GM23338 (cell line): ENCODE data around the gene CDC14A. TPM values are rescaled to one million over a fixed set of nuclear protein-coding genes. Genes with fewer than 3 reads are reported as not detected.

Experiments
- ATAC-seq: fragments of 200-7000 bp; cut with Tn5 transposase; 3 replicates; pipeline ENCODE4 v1.9.1; 2020
- DNase-seq: peaks from one replicate; pipeline ENCODE4 v3.0.0-alpha.2; 2015; ENCODE audit warnings: low spot score
- H2AFZ ChIP-seq: fragments of 200-600 bp; sonication (generic); 2 replicates; pipeline ENCODE4 v1.8.0; 2016; ENCODE audit warnings: antibody characterized with exemption, mild to moderate bottlenecking, moderate library complexity
- H3F3A ChIP-seq: fragments of 200-600 bp; sonication (generic); replicated peaks from 2 replicates; pipeline ENCODE4 v1.8.0; 2017; ENCODE audit warnings: antibody characterized with exemption, mixed run types, low read depth
- H3K27ac ChIP-seq: fragments of 200-600 bp; sonication (generic); 2 replicates; pipeline ENCODE4 v1.6.1; 2016; ENCODE audit warnings: low read depth
- H3K27me3 ChIP-seq: fragments of 200-600 bp; sonication (generic); 2 replicates; pipeline ENCODE4 v1.8.0; 2016; ENCODE audit warnings: mild to moderate bottlenecking, mixed run types, moderate library complexity; ENCODE audit not compliant: insufficient read depth
- H3K36me3 ChIP-seq: fragments of 200-600 bp; sonication (generic); 2 replicates; pipeline ENCODE4 v1.8.0; 2016; ENCODE audit warnings: mild to moderate bottlenecking; ENCODE audit not compliant: insufficient read depth
- H3K4me1 ChIP-seq: fragments of 200-600 bp; sonication (generic); 2 replicates; pipeline ENCODE4 v1.8.0; 2016; ENCODE audit warnings: mild to moderate bottlenecking, moderate library complexity; ENCODE audit not compliant: insufficient read depth
- H3K4me2 ChIP-seq: fragments of 200-600 bp; sonication (generic); 2 replicates; pipeline ENCODE4 v1.7.1; 2017; ENCODE audit warnings: mixed run types
- H3K4me3 ChIP-seq: fragments of 200-600 bp; sonication (generic); 2 replicates; pipeline ENCODE4 v1.6.1; 2016; ENCODE audit warnings: mixed run types
- H3K79me2 ChIP-seq: fragments of 200-600 bp; sonication (generic); replicated peaks from 2 replicates; pipeline ENCODE4 v1.8.0; 2017; ENCODE audit warnings: mild to moderate bottlenecking; ENCODE audit not compliant: insufficient read depth
- H3K9me2 ChIP-seq: fragments of 200-600 bp; sonication (generic); 2 replicates; pipeline ENCODE4 v1.8.0; 2017; ENCODE audit not compliant: insufficient read depth
- H4K20me1 ChIP-seq: fragments of 200-600 bp; sonication (generic); replicated peaks from 2 replicates; pipeline ENCODE4 v1.8.0; 2017; ENCODE audit warnings: mild to moderate bottlenecking; ENCODE audit not compliant: insufficient read depth
- H3K27ac Mint-ChIP-seq: 2 replicates; pipeline ENCODE4 v1.8.0; 2020; ENCODE audit warnings: inconsistent platforms, mild to moderate bottlenecking, moderate library complexity, mixed read lengths
- H3K27me3 Mint-ChIP-seq: 3 replicates; pipeline ENCODE4 v1.8.0; 2022; ENCODE audit warnings: low read depth, mild to moderate bottlenecking, moderate library complexity, mixed read lengths, inconsistent platforms; ENCODE audit not compliant: insufficient read depth, poor library complexity
- H3K36me3 Mint-ChIP-seq: 3 replicates; pipeline ENCODE4 v1.8.0; 2021; ENCODE audit warnings: low read depth, mild to moderate bottlenecking, inconsistent platforms, moderate library complexity, mixed read lengths
- H3K4me1 Mint-ChIP-seq: 3 replicates; pipeline ENCODE4 v1.8.0; 2020; ENCODE audit warnings: mild to moderate bottlenecking, inconsistent platforms, mixed read lengths
- H3K4me3 Mint-ChIP-seq: 3 replicates; pipeline ENCODE4 v1.8.0; 2021; ENCODE audit warnings: moderate library complexity, mild to moderate bottlenecking, inconsistent platforms, mixed read lengths
- H3K9me3 Mint-ChIP-seq: 3 replicates; pipeline ENCODE4 v1.8.0; 2020; ENCODE audit warnings: moderate library complexity, mild to moderate bottlenecking, inconsistent platforms, mixed read lengths
- EZH2 ChIP-seq: fragments of 200-600 bp; sonication (generic); IDR thresholded peaks from one replicate; pipeline ENCODE4 v1.8.0; 2017; ENCODE audit warnings: antibody characterized with exemption, mild to moderate bottlenecking, low read depth; ENCODE audit not compliant: unreplicated experiment
- EZH2phosphoT487 ChIP-seq: fragments of 200-600 bp; sonication (generic); IDR thresholded peaks from one replicate; pipeline ENCODE4 v1.8.1; 2018; ENCODE audit warnings: antibody characterized with exemption; ENCODE audit not compliant: unreplicated experiment
- JUNB ChIP-seq: IDR thresholded peaks from one replicate; pipeline ENCODE4 v1.6.1; 2016; ENCODE audit warnings: antibody characterized with exemption; ENCODE audit not compliant: unreplicated experiment
- NANOG ChIP-seq: IDR thresholded peaks from 2 replicates; pipeline ENCODE4 v1.6.1; 2016; ENCODE audit warnings: antibody characterized with exemption, borderline replicate concordance
- STAT1 ChIP-seq: IDR thresholded peaks from one replicate; pipeline ENCODE4 v1.6.1; 2016; ENCODE audit warnings: antibody characterized with exemption; ENCODE audit not compliant: unreplicated experiment
- ZNF331 ChIP-seq: fragments of 250-450 bp; sonication (Bioruptor Pico); IDR thresholded peaks from 2 replicates; pipeline ENCODE4 v1.5.0; 2020; ENCODE audit warnings: low read depth, mild to moderate bottlenecking, moderate library complexity
- polyA plus RNA-seq: library from polyadenylated mRNA; unstranded; fragments of >200 nt; fragmentation: Nextera tagmentation; extraction: Ambion mirVana; gene quantifications from 2 replicates; pipeline ENCODE4 v1.2.1, GENCODE V29; 2016
- total RNA-seq: library from RNA; depleted of rRNA; stranded (reverse); fragments of >200 nt; shearing (Covaris generic); gene quantifications from 2 replicates; pipeline ENCODE4 v1.2.3, GENCODE V29; 2014
- TF ChIP-seq, protein P1 (sequence below): IDR thresholded peaks from 2 replicates; pipeline ENCODE4 v1.6.1; 2016; ENCODE audit warnings: antibody characterized with exemption
- TF ChIP-seq, protein P2 (sequence below): fragments of 250-450 bp; sonication (Bioruptor Pico); IDR thresholded peaks from 2 replicates; pipeline ENCODE4 v1.5.0; 2020; ENCODE audit warnings: mild to moderate bottlenecking, moderate library complexity
- TF ChIP-seq, protein P3 (sequence below), 2 experiments: fragments of 200-600 bp in 1 of 2; sonication (generic) in 1 of 2; conservative IDR thresholded peaks; 2 replicates each; pipeline versions ENCODE4 v1.5.1 to v1.6.1; 2016 to 2017; ENCODE audit warnings: antibody characterized with exemption in 2 of 2, low read depth in 2 of 2, mild to moderate bottlenecking in 2 of 2, moderate library complexity in 1 of 2
- TF ChIP-seq, protein P4 (sequence below): IDR thresholded peaks from one replicate; pipeline ENCODE4 v1.6.1; 2018; ENCODE audit warnings: antibody characterized with exemption; ENCODE audit not compliant: unreplicated experiment

CDC14A gene
- total and polyA plus RNA-seq, 2 experiments from 2014 or later, result 11.1 to 20.8 TPM

DNA sequence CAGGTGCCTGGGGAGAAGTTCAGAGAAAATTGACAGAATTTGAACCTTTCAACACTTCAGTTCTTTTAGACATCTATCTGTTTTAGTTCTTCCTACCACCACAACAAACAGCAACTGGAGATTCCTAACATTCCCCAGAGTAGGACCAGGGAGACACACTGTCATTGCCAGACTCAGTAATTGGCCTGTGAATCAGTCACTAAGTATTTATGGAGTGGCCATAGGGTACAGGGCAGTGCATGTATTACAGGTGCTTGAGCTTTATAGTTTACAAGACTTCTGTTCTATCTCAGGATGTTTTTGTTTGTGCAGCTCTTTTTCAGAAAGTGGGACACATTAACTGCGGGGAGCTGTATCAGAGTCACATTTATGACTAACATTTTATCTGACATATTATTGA is 1.7 kb downstream of the CDC14A start:
- DNase-seq (peak; percentile 59), ATAC-seq (no peak)
- Histone ChIP-seq H3K9me2 (no peaks in the 10 kb centered on the region), H3K36me3 (no peaks in the 10 kb centered on the region; the same call in 1 of the 2 replicates), H2AFZ (no peak overlapping the region), H3K4me1 (peaks cover 19% of the 10 kb centered on the region), H3F3A (no peaks in the 10 kb centered on the region), H3K27ac (no peak overlapping the region), H3K4me3 (peak overlapping the region; percentile 88), H3K4me2 (peak overlapping the region; percentile 89), H3K27me3 (no peaks in the 10 kb centered on the region), H4K20me1 (no peaks in the 10 kb centered on the region; the same call in 1 of the 2 replicates), H3K79me2 (peaks cover 53% of the 10 kb centered on the region)
- peaks cover 15% of the 10 kb centered on the region; the same call in 2 of the 3 replicates for H3K36me3 Mint-ChIP-seq
- TF ChIP-seq, protein P1, sequence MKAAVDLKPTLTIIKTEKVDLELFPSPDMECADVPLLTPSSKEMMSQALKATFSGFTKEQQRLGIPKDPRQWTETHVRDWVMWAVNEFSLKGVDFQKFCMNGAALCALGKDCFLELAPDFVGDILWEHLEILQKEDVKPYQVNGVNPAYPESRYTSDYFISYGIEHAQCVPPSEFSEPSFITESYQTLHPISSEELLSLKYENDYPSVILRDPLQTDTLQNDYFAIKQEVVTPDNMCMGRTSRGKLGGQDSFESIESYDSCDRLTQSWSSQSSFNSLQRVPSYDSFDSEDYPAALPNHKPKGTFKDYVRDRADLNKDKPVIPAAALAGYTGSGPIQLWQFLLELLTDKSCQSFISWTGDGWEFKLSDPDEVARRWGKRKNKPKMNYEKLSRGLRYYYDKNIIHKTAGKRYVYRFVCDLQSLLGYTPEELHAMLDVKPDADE, result no peak
- no peak for TF ChIP-seq ZNF331 (CRISPR knock-in tag)
- TF ChIP-seq, protein P2, sequence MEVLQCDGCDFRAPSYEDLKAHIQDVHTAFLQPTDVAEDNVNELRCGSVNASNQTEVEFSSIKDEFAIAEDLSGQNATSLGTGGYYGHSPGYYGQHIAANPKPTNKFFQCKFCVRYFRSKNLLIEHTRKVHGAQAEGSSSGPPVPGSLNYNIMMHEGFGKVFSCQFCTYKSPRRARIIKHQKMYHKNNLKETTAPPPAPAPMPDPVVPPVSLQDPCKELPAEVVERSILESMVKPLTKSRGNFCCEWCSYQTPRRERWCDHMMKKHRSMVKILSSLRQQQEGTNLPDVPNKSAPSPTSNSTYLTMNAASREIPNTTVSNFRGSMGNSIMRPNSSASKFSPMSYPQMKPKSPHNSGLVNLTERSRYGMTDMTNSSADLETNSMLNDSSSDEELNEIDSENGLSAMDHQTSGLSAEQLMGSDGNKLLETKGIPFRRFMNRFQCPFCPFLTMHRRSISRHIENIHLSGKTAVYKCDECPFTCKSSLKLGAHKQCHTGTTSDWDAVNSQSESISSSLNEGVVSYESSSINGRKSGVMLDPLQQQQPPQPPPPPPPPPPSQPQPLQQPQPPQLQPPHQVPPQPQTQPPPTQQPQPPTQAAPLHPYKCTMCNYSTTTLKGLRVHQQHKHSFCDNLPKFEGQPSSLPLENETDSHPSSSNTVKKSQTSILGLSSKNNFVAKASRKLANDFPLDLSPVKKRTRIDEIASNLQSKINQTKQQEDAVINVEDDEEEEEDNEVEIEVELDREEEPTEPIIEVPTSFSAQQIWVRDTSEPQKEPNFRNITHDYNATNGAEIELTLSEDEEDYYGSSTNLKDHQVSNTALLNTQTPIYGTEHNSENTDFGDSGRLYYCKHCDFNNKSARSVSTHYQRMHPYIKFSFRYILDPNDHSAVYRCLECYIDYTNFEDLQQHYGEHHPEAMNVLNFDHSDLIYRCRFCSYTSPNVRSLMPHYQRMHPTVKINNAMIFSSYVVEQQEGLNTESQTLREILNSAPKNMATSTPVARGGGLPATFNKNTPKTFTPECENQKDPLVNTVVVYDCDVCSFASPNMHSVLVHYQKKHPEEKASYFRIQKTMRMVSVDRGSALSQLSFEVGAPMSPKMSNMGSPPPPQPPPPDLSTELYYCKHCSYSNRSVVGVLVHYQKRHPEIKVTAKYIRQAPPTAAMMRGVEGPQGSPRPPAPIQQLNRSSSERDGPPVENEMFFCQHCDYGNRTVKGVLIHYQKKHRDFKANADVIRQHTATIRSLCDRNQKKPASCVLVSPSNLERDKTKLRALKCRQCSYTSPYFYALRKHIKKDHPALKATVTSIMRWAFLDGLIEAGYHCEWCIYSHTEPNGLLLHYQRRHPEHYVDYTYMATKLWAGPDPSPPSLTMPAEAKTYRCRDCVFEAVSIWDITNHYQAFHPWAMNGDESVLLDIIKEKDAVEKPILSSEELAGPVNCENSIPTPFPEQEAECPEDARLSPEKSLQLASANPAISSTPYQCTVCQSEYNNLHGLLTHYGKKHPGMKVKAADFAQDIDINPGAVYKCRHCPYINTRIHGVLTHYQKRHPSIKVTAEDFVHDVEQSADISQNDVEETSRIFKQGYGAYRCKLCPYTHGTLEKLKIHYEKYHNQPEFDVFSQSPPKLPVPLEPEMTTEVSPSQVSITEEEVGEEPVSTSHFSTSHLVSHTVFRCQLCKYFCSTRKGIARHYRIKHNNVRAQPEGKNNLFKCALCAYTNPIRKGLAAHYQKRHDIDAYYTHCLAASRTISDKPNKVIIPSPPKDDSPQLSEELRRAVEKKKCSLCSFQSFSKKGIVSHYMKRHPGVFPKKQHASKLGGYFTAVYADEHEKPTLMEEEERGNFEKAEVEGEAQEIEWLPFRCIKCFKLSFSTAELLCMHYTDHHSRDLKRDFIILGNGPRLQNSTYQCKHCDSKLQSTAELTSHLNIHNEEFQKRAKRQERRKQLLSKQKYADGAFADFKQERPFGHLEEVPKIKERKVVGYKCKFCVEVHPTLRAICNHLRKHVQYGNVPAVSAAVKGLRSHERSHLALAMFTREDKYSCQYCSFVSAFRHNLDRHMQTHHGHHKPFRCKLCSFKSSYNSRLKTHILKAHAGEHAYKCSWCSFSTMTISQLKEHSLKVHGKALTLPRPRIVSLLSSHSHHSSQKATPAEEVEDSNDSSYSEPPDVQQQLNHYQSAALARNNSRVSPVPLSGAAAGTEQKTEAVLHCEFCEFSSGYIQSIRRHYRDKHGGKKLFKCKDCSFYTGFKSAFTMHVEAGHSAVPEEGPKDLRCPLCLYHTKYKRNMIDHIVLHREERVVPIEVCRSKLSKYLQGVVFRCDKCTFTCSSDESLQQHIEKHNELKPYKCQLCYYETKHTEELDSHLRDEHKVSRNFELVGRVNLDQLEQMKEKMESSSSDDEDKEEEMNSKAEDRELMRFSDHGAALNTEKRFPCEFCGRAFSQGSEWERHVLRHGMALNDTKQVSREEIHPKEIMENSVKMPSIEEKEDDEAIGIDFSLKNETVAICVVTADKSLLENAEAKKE, result no peak
- no peak for TF ChIP-seq EZH2phosphoT487
- no peak for TF ChIP-seq JUNB
- TF ChIP-seq STAT1, result no peak
- TF ChIP-seq, protein P3, sequence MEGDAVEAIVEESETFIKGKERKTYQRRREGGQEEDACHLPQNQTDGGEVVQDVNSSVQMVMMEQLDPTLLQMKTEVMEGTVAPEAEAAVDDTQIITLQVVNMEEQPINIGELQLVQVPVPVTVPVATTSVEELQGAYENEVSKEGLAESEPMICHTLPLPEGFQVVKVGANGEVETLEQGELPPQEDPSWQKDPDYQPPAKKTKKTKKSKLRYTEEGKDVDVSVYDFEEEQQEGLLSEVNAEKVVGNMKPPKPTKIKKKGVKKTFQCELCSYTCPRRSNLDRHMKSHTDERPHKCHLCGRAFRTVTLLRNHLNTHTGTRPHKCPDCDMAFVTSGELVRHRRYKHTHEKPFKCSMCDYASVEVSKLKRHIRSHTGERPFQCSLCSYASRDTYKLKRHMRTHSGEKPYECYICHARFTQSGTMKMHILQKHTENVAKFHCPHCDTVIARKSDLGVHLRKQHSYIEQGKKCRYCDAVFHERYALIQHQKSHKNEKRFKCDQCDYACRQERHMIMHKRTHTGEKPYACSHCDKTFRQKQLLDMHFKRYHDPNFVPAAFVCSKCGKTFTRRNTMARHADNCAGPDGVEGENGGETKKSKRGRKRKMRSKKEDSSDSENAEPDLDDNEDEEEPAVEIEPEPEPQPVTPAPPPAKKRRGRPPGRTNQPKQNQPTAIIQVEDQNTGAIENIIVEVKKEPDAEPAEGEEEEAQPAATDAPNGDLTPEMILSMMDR (conservative IDR thresholded peaks at IDR 0.05; ENCODE audit: low read depth in 2 of 2), result no peak
- TF ChIP-seq NANOG, result no peak
- no peak for TF ChIP-seq EZH2
- TF ChIP-seq, protein P4, sequence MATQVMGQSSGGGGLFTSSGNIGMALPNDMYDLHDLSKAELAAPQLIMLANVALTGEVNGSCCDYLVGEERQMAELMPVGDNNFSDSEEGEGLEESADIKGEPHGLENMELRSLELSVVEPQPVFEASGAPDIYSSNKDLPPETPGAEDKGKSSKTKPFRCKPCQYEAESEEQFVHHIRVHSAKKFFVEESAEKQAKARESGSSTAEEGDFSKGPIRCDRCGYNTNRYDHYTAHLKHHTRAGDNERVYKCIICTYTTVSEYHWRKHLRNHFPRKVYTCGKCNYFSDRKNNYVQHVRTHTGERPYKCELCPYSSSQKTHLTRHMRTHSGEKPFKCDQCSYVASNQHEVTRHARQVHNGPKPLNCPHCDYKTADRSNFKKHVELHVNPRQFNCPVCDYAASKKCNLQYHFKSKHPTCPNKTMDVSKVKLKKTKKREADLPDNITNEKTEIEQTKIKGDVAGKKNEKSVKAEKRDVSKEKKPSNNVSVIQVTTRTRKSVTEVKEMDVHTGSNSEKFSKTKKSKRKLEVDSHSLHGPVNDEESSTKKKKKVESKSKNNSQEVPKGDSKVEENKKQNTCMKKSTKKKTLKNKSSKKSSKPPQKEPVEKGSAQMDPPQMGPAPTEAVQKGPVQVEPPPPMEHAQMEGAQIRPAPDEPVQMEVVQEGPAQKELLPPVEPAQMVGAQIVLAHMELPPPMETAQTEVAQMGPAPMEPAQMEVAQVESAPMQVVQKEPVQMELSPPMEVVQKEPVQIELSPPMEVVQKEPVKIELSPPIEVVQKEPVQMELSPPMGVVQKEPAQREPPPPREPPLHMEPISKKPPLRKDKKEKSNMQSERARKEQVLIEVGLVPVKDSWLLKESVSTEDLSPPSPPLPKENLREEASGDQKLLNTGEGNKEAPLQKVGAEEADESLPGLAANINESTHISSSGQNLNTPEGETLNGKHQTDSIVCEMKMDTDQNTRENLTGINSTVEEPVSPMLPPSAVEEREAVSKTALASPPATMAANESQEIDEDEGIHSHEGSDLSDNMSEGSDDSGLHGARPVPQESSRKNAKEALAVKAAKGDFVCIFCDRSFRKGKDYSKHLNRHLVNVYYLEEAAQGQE, result no peak
- no peaks in the 10 kb centered on the region; the same call in 2 of the 3 replicates for H3K9me3 Mint-ChIP-seq
- peak overlapping the region; percentile 90 for H3K4me3 Mint-ChIP-seq
- peaks cover 27% of the 10 kb centered on the region for H3K27me3 Mint-ChIP-seq
- H3K4me1 Mint-ChIP-seq, result peaks cover 33% of the 10 kb centered on the region
- no peak overlapping the region for H3K27ac Mint-ChIP-seq
